RCC 7860 (cell line): ENCODE data around the gene ABLIM3.

Experiments
- DNase-seq: peaks from one replicate; pipeline ENCODE4 v3.0.0-alpha.2; 2015; ENCODE audit warnings: low spot score
- FAIRE-seq: peaks from 2 replicates; lab custom pipeline; 2012; peaks lifted over from hg19 to GRCh38; lab: Jason Lieb, UNC

ABLIM3 gene

GRCh38 chr5:149154650-149155049 lies 13.4 kb downstream of the ABLIM3 start:
- DNase-seq (no peak), FAIRE-seq (no peak)

GRCh38 chr5:149156435-149157083 lies 15.3 kb downstream of the ABLIM3 start:
- no peak for DNase-seq
- no peak for FAIRE-seq

DNA sequence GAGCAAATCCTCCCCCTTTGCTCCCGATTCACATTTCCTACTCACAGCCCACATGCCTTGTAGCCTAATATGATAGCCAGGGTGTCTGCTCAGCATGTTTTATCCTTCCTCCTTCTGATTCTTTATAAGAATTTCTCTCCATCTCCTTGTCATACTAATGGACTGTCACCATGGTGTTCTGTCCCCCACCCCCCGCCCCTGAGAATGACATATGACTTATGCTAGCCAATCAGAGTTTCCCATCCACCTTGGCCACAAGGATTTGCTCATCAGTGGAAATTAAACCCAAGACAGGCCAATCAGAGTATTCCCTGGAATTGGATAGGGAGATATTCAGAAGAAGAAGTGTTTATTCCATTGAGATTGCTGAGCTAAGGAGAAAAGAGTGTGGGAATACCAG lies 16.0 kb downstream of the ABLIM3 start:
- FAIRE-seq (no peak), DNase-seq (no peak)

DNA sequence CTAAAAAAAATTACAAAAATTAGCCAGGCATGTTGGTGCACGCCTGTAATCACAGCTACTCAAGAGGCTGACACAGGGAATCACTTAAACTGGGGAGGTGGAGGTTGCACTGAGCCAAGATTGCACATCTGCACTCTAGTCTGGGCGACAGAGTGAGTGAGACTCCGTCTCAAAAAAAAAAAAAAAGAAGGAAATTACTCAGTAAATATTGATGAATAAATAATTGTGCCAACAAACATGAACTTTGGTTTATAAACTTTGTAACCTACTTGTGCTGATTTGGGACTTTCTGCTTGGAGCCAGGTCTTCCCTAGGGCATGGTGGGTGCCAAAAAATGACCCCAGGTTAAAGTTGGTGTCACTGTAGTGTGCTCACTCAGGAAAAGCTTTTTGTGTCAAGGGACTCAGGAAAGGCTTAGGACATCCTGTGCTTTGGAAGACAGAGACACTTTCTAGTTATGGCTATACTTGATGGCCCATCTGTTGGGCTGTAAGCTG lies 19.0 kb downstream of the ABLIM3 start:
- no peak for FAIRE-seq
- no peak for DNase-seq

- DNase-seq (no peak), FAIRE-seq (peak; percentile 40)
Measured at GRCh38 chr5:149161026-149161687, 19.9 kb downstream of the ABLIM3 start.

DNA sequence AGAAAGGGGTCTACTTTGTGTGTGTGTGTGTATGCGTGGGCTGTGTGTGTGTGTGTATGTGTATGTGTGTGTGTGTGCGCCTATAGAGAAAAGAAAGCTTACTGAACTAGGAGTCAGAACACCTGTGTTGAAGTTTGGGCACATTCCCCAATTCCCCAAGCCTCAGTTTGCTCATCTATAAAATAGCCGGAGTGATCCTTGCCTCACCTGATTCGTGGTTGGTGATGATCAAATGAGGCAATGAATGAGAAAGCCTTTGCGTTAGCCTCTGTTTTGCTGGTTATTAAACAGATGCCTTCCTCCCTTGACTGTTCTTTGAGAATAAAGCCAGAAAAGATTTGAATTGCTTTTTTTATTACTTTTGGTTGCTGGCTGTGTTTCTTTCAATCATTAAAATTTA lies 20.6 kb downstream of the ABLIM3 start:
- FAIRE-seq = no peak
- no peak for DNase-seq

DNA sequence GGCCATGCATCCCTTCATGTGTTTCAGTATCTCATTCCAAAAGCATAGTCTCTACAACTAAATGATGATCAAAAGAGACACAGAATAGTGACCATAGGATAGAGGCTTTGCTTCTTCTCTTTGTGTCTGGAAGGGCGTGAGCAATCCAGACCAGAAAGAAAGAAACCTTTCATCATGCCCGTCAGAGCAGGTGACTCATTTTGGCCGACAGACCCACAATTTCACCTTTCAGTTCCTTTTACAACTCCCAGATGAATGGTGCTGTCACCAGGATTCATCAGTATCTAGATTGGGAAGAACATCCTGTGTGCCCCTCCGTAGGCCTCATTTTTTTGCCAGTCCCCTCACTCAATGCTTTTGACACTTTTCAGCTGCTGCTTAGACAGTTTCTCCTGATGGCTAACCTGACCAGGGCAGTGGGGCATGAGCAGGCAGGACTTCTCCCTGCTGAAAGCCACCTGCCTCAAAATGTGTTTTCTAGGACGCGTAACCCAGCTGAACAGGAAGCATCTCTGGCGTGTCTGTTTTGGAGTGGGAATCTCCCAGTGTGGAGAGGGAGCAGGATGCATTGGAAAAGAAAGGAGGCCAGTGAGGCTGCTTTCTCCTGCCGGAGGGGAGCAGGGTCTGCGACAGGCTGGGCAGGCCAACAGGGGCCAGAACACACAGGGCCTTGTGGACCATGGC lies 21.2 kb downstream of the ABLIM3 start:
- FAIRE-seq (peak; percentile 80), DNase-seq (peak; percentile 71)

DNA sequence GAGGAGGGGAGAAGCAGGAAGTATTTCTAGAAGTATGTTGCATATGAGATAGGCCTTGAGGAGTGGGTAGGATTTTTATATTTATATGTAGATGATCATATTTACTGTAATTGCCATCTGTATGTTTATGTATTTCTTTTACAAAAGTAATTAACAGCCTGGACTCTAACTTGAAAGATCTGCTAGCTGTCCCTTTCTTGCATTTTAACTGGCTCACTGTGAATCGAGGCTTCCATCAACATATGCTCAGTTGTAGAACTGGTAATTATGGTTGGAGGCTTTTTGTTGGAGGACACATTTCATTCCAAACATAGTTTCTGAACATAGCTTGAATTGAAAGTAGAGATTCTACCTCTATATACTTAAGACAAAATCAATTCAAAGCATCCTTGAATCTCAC lies 23.4 kb downstream of the ABLIM3 start:
- FAIRE-seq (no peak), DNase-seq (no peak)

- DNase-seq (peak; percentile 54), FAIRE-seq (no peak)
Measured at GRCh38 chr5:149166128-149166527, 24.8 kb downstream of the ABLIM3 start.

DNA sequence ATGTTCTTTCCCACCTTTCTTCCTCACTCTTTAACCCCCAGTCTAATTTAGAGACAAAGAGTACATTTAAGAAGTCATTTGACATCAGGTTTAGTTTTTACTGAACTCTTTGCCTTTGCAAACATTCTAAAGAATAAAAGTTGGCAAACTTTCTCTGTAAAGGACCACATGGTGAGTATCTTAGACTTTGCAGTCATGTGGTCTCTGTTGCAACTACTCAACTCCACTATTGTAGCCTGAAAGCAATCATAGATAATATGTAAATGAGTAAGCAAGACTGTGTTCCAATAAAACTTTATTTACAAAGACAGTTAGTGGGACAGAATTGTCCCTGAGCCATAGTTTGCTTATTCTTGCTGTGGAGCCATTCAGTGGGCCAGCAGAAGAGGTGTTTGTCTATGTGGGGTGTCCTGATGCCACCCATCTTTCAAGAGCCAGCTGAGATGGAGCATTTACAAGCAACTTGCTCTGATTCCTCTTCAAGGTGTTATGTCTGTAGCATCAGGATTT lies 25.4 kb downstream of the ABLIM3 start:
- FAIRE-seq (no peak), DNase-seq (no peak)

DNA sequence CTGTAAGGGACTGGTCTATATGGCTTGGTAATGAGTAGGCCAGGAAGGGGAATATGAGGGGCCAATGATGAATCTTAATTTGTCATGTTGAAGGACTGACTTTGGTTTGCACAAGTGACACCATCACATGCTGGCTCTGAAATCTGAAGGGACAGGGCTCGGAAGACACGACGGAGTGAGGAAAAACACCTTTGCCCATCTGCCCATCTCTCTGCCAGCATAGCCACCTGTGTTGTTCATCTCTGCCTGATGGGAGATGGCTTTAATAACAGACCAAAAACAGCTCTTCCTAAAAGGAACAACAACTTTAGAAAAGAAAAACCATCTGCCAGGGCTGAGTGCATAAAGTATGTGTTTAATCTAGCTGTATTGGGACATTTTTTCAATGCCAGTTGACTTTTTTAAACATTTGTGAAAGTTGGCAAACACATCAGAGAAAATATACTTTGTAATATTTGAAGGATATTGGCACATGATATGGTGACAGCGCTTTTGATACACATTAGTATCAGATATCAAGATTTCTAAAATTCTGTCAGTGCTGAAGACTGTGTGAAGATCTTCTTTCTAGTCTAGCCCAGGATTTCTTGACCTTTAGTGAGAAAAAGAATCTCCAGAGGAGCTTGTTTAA lies 27.1 kb downstream of the ABLIM3 start:
- DNase-seq (no peak), FAIRE-seq (no peak)

- DNase-seq (no peak), FAIRE-seq (no peak)
Measured at GRCh38 chr5:149170299-149170698, 29.0 kb downstream of the ABLIM3 start.

DNA sequence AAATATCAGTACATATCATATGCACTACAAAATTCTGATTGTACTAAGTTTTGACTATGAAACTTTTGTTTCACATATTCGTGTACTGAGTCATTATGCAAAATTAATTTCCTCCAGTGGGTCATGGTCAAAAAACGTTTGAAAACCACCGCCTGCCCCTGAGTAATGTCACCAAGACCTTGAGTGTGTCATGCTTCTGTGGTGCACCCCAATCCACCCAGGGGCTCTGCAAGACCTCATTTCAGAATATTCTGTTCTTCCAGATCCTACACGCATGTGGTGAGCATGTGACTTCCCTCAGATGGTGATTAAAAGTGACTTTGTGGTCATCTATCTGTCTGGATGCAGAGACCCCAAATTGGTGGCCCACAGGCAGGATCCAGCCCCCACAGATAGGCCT lies 31.0 kb downstream of the ABLIM3 start:
- FAIRE-seq (peak; percentile 95), DNase-seq (peak; percentile 89)

- no peak for FAIRE-seq
- no peak for DNase-seq
Measured at GRCh38 chr5:149172709-149173505, 31.6 kb downstream of the ABLIM3 start.

- FAIRE-seq = peak; percentile 52
- peak; percentile 62 for DNase-seq
Measured at GRCh38 chr5:149174847-149175234, 33.5 kb downstream of the ABLIM3 start.

- DNase-seq = no peak
- no peak for FAIRE-seq
Measured at GRCh38 chr5:149175346-149176105, 34.2 kb downstream of the ABLIM3 start.

GRCh38 chr5:149177339-149177843 lies 36.1 kb downstream of the ABLIM3 start:
- FAIRE-seq = no peak

DNA sequence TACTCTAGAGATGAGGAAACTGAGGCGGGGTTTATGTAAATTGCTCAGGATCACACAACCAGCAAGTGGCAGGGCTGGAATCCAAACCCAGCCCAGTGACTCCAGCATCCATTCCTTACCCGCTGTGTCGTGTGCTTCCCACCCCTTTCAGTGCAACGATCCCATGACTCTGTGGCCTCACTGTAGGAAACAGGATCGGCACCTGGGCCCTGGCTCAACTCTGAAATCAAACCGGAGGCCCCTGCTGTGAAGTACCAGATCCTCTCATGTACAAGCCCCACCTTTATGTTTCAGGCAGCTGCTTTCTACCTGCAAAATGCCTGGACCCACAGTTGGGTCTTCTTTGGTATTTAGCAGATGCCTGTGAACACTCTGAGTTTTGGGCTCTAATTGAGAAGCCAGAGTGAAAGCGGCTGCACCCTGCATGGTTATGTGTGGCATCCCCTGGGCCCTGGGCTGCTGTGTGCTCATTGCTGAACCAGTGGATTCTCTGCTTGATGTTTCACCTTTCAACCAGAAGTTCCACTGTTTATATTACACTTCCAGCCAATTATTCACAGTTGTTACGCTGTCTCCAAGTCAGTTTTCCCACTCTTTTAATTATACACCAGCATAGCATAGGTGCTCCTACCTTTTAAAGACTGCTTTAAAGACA lies 36.7 kb downstream of the ABLIM3 start:
- FAIRE-seq (no peak), DNase-seq (no peak)

More at GRCh38 chr5:149177339-149177843, 36.1 kb downstream of the ABLIM3 start:
- DNase-seq = no peak

GRCh38 chr5:149181732-149182131 lies 40.4 kb downstream of the ABLIM3 start:
- FAIRE-seq (no peak), DNase-seq (no peak)
